D721Med (cell line): Measurements from ENCODE around the gene BPTF.
"Not testable (repeated sequence)": the region's sequence is repeated elsewhere in the genome, so short reads cannot be mapped to it uniquely, and the experiment has no call there.

ENCODE experiments used
- DNase-seq: peaks from one replicate; pipeline ENCODE4 v3.0.0; 2011; ENCODE audit warnings: low spot score; ENCODE audit not compliant: insufficient read length
- FAIRE-seq: peaks from 2 replicates; lab custom pipeline; 2011; peaks lifted over from hg19 to GRCh38; lab: Jason Lieb, UNC
- TF ChIP-seq, protein P1 (sequence below): IDR thresholded peaks from 2 replicates; pipeline ENCODE4 v1.5.1; 2012; ENCODE audit warnings: mild to moderate bottlenecking, control low read depth; ENCODE audit not compliant: insufficient read depth; ENCODE audit errors: missing control alignments

Gene BPTF

DNA sequence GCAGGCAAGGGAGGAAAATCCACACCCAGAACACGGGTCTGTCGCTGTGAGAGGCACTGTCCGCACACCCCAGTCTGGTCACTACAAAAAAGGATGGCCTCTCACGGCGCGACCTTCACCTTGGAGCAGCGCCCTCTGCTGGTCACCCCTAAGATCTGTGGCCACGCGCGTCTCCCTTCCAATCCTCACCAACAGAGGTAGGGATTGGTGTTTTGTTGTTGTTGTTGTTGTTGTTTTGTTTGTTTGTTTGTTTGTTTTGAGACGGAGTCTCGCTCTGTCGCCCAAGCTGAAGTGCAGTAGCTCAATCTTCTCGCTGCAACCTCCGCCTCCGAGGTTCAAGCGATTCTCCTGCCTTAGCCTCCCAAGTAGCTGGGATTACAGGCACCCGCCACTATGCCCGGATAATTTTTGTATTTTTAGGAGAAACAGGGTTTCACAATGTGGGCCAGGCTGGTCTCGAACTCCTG lies 185.9 kb downstream of the BPTF start:
- DNase-seq (no peak), FAIRE-seq (no peak)
- TF ChIP-seq, protein P1, sequence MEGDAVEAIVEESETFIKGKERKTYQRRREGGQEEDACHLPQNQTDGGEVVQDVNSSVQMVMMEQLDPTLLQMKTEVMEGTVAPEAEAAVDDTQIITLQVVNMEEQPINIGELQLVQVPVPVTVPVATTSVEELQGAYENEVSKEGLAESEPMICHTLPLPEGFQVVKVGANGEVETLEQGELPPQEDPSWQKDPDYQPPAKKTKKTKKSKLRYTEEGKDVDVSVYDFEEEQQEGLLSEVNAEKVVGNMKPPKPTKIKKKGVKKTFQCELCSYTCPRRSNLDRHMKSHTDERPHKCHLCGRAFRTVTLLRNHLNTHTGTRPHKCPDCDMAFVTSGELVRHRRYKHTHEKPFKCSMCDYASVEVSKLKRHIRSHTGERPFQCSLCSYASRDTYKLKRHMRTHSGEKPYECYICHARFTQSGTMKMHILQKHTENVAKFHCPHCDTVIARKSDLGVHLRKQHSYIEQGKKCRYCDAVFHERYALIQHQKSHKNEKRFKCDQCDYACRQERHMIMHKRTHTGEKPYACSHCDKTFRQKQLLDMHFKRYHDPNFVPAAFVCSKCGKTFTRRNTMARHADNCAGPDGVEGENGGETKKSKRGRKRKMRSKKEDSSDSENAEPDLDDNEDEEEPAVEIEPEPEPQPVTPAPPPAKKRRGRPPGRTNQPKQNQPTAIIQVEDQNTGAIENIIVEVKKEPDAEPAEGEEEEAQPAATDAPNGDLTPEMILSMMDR, result peak; percentile 53

GRCh38 chr17:68013385-68013784 lies 188.1 kb downstream of the BPTF start:
- TF ChIP-seq, protein P1, result no peak
- FAIRE-seq (no peak), DNase-seq (no peak)

GRCh38 chr17:68015081-68015723 lies 189.9 kb downstream of the BPTF start:
- TF ChIP-seq, protein P1, result no peak
- FAIRE-seq (no peak), DNase-seq (no peak)

DNA sequence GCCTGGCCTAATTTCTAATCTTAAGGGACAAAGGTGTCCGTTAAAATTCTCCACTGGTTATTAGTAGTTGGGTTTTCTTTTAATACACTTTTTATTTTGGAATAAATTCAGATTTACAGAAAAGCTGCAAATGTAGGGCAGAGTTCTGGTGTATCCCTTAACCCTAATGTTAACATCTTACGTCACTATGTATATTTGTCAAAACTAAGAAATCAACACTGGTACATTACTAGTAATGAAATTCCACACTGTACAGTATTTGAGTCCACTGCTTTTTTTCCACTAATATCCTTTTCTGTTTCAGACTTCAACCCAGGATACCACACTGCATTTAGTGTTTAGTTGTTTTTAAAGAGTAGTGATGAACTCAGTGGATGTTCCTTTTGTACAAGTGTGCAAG lies 191.5 kb downstream of the BPTF start:
- no peak for DNase-seq
- TF ChIP-seq, protein P1, result no peak
- FAIRE-seq, result no peak

DNA sequence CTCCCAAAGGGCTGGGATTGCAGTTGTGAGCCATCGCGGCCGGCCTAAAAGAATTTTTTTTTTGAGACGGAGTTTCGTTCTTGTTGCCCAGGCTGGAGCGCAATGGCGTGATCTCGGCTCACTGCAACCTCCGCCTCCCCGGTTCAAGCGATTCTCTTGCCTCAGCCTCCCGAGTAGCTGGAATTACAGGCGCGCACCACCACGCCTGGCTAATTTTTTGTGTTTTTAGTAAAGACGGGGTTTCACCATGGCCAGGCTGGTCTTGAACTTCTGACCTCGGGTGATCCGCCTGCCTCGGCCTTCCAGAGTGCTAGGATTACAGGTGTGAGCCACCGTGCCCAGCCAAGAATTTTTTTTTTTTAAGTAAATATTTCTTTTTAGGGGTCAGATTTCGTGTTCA lies 193.2 kb downstream of the BPTF start:
- FAIRE-seq, DNase-seq: not testable (repeated sequence)

DNA sequence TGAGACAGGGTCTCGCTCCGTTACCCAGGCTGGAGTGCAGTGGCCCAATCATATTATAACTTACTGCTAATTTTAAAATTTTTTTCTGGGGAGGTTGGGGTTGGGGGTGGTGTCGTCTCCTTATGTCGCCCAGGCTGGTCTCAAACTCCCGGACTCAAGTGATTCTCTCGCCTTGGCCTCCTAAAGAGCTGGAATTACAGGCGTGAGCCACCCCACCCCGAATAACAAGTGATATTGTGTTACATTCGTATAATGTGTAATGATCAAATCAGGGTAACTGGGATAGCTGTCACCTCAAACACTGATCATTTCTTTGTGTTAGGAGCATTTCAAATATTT lies 194.0 kb downstream of the BPTF start:
- TF ChIP-seq, protein P1, result no peak
- DNase-seq, result no peak
- no peak for FAIRE-seq

GRCh38 chr17:68019675-68020408 lies 194.5 kb downstream of the BPTF start:
- TF ChIP-seq, protein P1, result peak; percentile 10
- DNase-seq (peak; percentile 94), FAIRE-seq (no peak)
